ENCODE measurements around the gene MOK. TPM values are rescaled to one million over a fixed set of nuclear protein-coding genes. Genes with fewer than 3 reads are reported as not detected.
A peak's percentile ranks its signal among the peaks of the same experiment; 100 is the strongest.
"Not testable (repeated sequence)": the region's sequence is repeated elsewhere in the genome, so short reads cannot be mapped to it uniquely, and the experiment has no call there.

The MOK gene
- total RNA-seq, 1 experiment from 2014 or later: 2.8 TPM

- Histone ChIP-seq H2BK120ac (ENCODE audit: low read depth, low read length, poor library complexity, severe bottlenecking) (no peak overlapping the region), H3K4me1 (ENCODE audit: insufficient read depth, low read length) (no peaks in the 10 kb centered on the region), H3K23ac (ENCODE audit: insufficient read length, low read depth, low read length) (no peak overlapping the region), H3K23me2 (ENCODE audit: insufficient read length, low read depth, low read length, poor library complexity, severe bottlenecking) (peaks cover 5% of the 10 kb centered on the region), H3K56ac (ENCODE audit: insufficient read length, low read depth, low read length) (no peak overlapping the region), H3T11ph (ENCODE audit: low read length) (no peak overlapping the region), H2BK12ac (ENCODE audit: insufficient read length, low read depth, low read length) (no peak overlapping the region), H3K14ac (ENCODE audit: insufficient read depth, low read length) (no peak overlapping the region), H3K18ac (ENCODE audit: insufficient read length, low read depth, low read length) (no peak overlapping the region), H3K9me3 (ENCODE audit: control insufficient read depth, low read depth, low read length) (no peaks in the 10 kb centered on the region), H4K20me1 (ENCODE audit: control insufficient read depth, insufficient read depth, insufficient read length) (no peaks in the 10 kb centered on the region), H2BK5ac (ENCODE audit: insufficient read length, low read length) (no peak overlapping the region), H3K4ac (ENCODE audit: low read depth, low read length) (no peak overlapping the region), H2AFZ (ENCODE audit: low read length) (no peak overlapping the region), H3K4me2 (ENCODE audit: insufficient read depth, insufficient read length, low read length) (no peak overlapping the region), H2AK5ac (ENCODE audit: insufficient read length, low read length) (no peak overlapping the region), H2BK20ac (ENCODE audit: low read depth, low read length, poor library complexity, severe bottlenecking) (no peak overlapping the region), H3K27ac (ENCODE audit: insufficient read length, low read depth, low read length) (no peak overlapping the region), H4K91ac (ENCODE audit: insufficient read length, low read depth, low read length) (no peak overlapping the region), H3K27me3 (ENCODE audit: insufficient read depth, low read length) (no peaks in the 10 kb centered on the region), H2BK15ac (ENCODE audit: low read depth, low read length) (no peak overlapping the region), H3K79me1 (ENCODE audit: insufficient read depth, low read depth, low read length, poor library complexity, severe bottlenecking) (no peaks in the 10 kb centered on the region), H4K5ac (ENCODE audit: insufficient read length, low read depth, low read length) (no peak overlapping the region), H3K9ac (ENCODE audit: extremely low read depth, insufficient read length, low read length) (no peak overlapping the region), H4K8ac (replicated peaks; ENCODE audit: insufficient read length, low read depth, low read length) (no peak overlapping the region), H3K79me2 (ENCODE audit: insufficient read depth, low read length) (no peaks in the 10 kb centered on the region)
- Mint-ChIP-seq H3K27me3 (ENCODE audit: low read depth) (peaks cover 10% of the 10 kb centered on the region; the same call in 1 of the 2 replicates), H3K9me3 (peaks cover 0 to 1% of the 10 kb centered on the region in 2 experiments; a peak in 1 of 5 replicates), H3K4me3 (peak overlapping the region in 1 of 2 experiments; percentile 10; a peak in 4 of 5 replicates), H3K4me1 (peaks cover 4% of the 10 kb centered on the region in 2 experiments; a peak in 3 of 4 replicates), H3K36me3 (ENCODE audit: insufficient read depth in 1 of 3, low read depth in 3 of 3) (no peaks in the 10 kb centered on the region; a peak in 1 of 7 replicates), H3K27ac (no peak overlapping the region)
- no peak for DNase-seq
- no peak for TF ChIP-seq CTCF (conservative IDR thresholded peaks at IDR 0.05)
- no CpG with 5 or more reads among the region's 3 CpGs for WGBS (ENCODE audit: extremely low coverage, insufficient read length, low lambda C conversion rate)
These were observed 1.3 kb downstream of the MOK start for GRCh38 chr14:102303664-102304063.

GRCh38 chr14:102298303-102299070 lies 6.5 kb downstream of the MOK start:
- H3K4me2 ChIP-seq (ENCODE audit: insufficient read depth, insufficient read length, low read length); H4K91ac ChIP-seq (ENCODE audit: insufficient read length, low read depth, low read length); H3K14ac ChIP-seq (ENCODE audit: insufficient read depth, low read length); H3K9me3 Mint-ChIP-seq; H3K23me2 ChIP-seq (ENCODE audit: insufficient read length, low read depth, low read length, poor library complexity, severe bottlenecking); H3K27me3 ChIP-seq (ENCODE audit: insufficient read depth, low read length); DNase-seq; H2BK20ac ChIP-seq (ENCODE audit: low read depth, low read length, poor library complexity, severe bottlenecking); H2BK12ac ChIP-seq (ENCODE audit: insufficient read length, low read depth, low read length); H4K8ac ChIP-seq (replicated peaks; ENCODE audit: insufficient read length, low read depth, low read length); H3K56ac ChIP-seq (ENCODE audit: insufficient read length, low read depth, low read length); H3K4ac ChIP-seq (ENCODE audit: low read depth, low read length); H3K4me3 Mint-ChIP-seq; H3K4me1 Mint-ChIP-seq; H2BK5ac ChIP-seq (ENCODE audit: insufficient read length, low read length); H3K27ac Mint-ChIP-seq; H4K5ac ChIP-seq (ENCODE audit: insufficient read length, low read depth, low read length); H3K18ac ChIP-seq (ENCODE audit: insufficient read length, low read depth, low read length); H2AK5ac ChIP-seq (ENCODE audit: insufficient read length, low read length); H3K79me1 ChIP-seq (ENCODE audit: insufficient read depth, low read depth, low read length, poor library complexity, severe bottlenecking); H2BK120ac ChIP-seq (ENCODE audit: low read depth, low read length, poor library complexity, severe bottlenecking); H3K9ac ChIP-seq (ENCODE audit: extremely low read depth, insufficient read length, low read length); H3K36me3 Mint-ChIP-seq (ENCODE audit: insufficient read depth in 1 of 3, low read depth in 3 of 3); H3K9me3 ChIP-seq (ENCODE audit: control insufficient read depth, low read depth, low read length); H3K27ac ChIP-seq (ENCODE audit: insufficient read length, low read depth, low read length); H3K4me1 ChIP-seq (ENCODE audit: insufficient read depth, low read length); H3T11ph ChIP-seq (ENCODE audit: low read length); H3K27me3 Mint-ChIP-seq (ENCODE audit: low read depth); H4K20me1 ChIP-seq (ENCODE audit: control insufficient read depth, insufficient read depth, insufficient read length); H2AFZ ChIP-seq (ENCODE audit: low read length); H3K79me2 ChIP-seq (ENCODE audit: insufficient read depth, low read length); H2BK15ac ChIP-seq (ENCODE audit: low read depth, low read length); H3K23ac ChIP-seq (ENCODE audit: insufficient read length, low read depth, low read length): not testable (repeated sequence)
- WGBS (ENCODE audit: extremely low coverage, insufficient read length, low lambda C conversion rate): no CpG with 5 or more reads among the region's 12 CpGs

Measured in H9 (cell line).